Epithelial cell of esophagus (primary cell): Measurements from ENCODE around the gene SPRED2.
"Not testable (repeated sequence)": the region's sequence is repeated elsewhere in the genome, so short reads cannot be mapped to it uniquely, and the experiment has no call there.

Experiments used
- DNase-seq: peaks from one replicate; pipeline ENCODE4 v3.0.0; 2010; ENCODE audit warnings: low read depth
- H3K4me3 ChIP-seq: 2 replicates; pipeline ENCODE4 v1.5.1; 2011; ENCODE audit warnings: mild to moderate bottlenecking, low read length, control low read depth
- TF ChIP-seq, protein P1 (sequence below): IDR thresholded peaks from 2 replicates; pipeline ENCODE4 v1.5.1; 2011; ENCODE audit warnings: low read depth, mild to moderate bottlenecking, low read length, control low read depth, inconsistent platforms; ENCODE audit not compliant: insufficient read depth; ENCODE audit errors: missing control alignments

The SPRED2 gene

DNA sequence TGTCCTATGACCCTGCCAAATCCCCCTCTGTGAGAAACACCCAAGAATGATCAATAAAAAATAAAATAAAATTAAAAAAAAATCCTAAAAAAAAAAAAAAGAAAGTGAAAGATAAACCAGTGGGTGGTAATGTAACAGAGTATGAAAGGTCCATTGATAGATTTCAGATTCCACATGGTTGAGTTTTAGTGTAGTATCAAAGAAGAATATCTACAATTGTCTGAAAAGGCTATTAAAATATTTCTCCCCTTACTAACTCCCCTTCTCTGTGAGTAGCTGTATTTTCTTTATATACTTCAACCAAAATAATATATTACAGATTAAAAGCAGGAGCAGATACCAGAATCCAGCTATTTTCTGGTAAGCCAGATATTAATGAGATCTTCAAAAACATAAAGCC is 92.8 kb downstream of the SPRED2 start:
- DNase-seq = no peak
- TF ChIP-seq, protein P1, sequence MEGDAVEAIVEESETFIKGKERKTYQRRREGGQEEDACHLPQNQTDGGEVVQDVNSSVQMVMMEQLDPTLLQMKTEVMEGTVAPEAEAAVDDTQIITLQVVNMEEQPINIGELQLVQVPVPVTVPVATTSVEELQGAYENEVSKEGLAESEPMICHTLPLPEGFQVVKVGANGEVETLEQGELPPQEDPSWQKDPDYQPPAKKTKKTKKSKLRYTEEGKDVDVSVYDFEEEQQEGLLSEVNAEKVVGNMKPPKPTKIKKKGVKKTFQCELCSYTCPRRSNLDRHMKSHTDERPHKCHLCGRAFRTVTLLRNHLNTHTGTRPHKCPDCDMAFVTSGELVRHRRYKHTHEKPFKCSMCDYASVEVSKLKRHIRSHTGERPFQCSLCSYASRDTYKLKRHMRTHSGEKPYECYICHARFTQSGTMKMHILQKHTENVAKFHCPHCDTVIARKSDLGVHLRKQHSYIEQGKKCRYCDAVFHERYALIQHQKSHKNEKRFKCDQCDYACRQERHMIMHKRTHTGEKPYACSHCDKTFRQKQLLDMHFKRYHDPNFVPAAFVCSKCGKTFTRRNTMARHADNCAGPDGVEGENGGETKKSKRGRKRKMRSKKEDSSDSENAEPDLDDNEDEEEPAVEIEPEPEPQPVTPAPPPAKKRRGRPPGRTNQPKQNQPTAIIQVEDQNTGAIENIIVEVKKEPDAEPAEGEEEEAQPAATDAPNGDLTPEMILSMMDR = no peak
- H3K4me3 ChIP-seq = no peak overlapping the region

DNA sequence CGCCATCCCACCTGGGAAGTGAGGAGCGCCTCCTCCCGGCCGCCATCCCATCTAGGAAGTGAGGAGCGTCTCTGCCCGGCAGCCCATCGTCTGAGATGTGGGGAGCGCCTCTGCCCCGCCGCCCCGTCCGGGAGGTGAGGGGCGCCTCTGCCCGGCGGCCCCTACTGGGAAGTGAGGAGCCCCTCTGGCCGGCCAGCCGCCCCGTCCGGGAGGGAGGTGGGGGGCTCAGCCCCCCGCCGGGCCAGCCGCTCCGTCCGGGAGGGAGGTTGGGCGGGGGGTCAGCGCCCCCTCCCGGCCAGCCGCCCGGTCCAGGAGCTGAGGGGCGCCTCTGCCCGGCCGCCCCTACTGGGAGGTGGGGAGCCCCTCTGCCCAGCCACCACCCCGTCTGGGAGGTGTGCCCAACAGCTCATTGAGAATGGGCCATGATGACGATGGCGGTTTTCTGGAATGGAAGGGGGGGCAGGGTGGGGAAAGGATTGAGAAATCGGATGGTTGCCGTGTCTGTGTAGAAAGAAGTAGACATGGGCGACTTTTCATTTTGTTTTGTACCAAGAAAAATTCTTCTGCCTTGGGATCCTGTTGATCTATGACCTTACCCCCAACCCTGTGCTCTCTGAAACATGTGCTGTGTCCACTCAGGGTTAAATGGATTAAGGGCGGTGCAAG is 93.4 kb downstream of the SPRED2 start:
- H3K4me3 ChIP-seq, DNase-seq: not testable (repeated sequence)

DNA sequence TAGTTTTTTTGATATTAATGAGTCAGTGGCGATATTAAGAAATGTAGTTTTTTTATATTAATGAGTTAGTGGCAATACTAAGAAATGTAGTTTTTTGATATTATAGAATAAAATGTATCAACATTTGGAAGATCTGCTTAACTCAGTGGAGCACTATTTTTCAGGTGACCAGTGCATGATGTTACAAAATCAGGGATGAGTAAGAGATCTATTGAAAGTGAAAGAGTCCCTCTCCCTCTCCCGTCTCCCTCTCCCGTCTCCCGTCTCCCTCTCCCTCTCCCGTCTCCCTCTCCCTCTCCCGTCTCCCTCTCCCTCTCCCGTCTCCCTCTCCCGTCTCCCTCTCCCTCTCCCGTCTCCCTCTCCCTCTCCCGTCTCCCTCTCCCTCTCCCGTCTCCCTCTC is 94.5 kb downstream of the SPRED2 start:
- not testable (repeated sequence) for H3K4me3 ChIP-seq, DNase-seq

DNA sequence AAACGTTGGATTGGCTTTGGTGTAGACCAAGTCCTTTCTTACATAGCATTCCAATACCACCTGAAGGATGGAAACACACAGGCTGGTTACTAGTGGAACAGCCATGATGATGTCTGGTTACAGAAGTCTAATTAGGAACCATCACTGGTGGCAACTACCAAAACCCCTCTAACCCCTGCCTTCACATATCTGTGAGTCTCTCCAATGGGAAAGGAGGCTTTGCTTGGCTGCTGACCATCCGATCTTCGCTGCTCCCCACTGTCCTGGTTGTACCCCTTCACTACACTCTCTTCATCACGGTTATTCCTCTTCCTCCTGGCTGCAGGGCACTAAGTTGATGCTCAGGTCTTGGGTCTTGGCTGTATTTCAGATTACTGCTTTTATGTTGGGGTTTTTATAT is 97.7 kb downstream of the SPRED2 start:
- H3K4me3 ChIP-seq = no peak overlapping the region
- DNase-seq = no peak
- TF ChIP-seq, protein P1 = no peak

DNA sequence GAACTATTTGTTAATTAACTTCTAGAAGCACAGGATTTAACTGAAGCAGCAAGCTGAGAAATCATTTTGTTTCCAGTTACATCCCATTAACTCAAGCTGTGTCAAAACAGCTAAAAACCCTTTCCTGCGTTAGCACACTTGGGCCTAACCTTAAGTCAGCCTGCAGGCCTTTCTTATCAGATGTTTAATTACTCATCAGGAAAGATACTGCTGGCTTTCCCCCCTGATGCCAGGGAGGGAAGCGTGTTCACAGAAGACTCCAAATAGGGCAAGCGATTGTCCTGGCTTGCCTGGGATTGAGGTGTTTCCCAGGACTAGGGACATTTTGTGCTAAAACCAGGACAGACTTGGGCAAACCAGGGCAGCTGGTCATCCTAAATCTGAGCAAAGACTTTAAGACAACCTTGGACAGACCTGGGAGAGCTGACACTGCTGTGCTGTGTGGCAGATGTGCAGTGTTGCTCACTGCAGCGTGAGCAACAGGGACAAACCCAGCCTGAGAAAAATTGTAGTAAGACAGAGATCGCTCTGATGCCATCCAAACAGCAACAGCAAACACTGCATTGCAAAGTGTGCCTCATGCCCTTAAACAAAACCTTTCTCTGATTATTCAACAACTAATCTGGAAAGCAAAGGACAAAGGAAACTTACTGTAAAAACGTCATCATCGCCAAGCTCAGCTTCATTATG is 100.9 kb downstream of the SPRED2 start:
- TF ChIP-seq, protein P1 = no peak
- DNase-seq = no peak
- H3K4me3 ChIP-seq = no peak overlapping the region

DNA sequence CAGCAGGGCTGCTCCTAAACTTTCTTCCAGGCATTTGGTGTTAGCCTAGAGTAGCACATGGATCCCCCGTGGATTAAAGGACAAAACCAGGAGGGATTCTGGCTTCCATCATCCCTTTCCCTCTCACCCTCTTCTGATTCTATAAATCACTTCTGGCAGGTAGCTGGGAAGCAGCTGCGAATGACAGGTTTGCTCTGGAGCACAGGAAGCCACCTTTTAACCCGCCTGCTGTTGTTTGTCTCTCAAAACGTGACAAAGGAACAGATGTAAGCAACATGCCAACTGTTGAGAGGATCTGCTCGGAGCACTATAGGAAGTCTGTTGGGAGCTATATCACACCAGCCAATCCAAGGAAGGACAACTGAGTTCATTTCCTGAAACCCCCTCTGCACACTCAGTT is 102.9 kb downstream of the SPRED2 start:
- TF ChIP-seq, protein P1 = no peak
- no peak overlapping the region for H3K4me3 ChIP-seq
- no peak for DNase-seq

DNA sequence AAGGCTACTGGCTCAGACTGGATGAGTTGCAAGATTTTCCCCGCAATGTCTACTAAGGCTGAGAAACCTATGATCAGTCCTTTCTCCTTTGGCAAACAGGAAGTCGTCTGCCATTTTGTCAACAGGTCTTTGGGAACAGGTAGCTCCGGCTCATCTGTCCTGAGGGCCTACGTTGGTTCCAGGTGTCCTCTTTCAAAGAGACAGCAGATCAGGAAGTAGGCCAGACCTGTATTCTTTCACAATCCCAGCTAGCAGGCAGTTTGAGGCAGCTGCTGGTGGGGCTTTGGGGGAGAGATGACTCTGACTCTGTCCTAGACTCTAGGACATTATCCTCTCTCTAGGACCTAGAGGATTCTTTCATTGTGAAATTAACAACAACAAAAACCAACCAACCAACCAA is 106.1 kb downstream of the SPRED2 start:
- peak; percentile 53 for DNase-seq
- no peak overlapping the region for H3K4me3 ChIP-seq
- TF ChIP-seq, protein P1 = no peak

DNA sequence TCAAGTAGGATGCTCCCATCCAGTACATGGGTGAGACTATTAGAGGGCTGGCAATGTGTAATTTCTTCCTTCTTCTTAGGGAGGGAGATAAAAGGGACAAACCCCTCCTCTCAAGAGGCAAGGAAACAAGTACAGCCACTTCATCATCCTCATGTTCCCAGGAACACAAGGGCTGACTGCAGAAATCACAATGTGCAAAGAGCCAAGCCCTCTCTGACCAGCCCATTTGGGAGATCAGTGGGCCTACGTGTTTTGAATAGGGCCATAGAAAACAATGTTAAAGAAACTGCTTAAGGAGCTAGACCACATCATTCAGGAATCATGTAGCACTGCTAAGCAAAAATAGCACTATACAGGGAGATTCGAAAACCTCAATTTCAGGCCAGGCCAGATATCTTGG is 107.3 kb downstream of the SPRED2 start:
- no peak overlapping the region for H3K4me3 ChIP-seq
- DNase-seq = no peak
- TF ChIP-seq, protein P1 = no peak
